B cell (primary cell): ENCODE measurements around the gene RAD51B. TPM values are rescaled to one million over a fixed set of nuclear protein-coding genes. Genes with fewer than 3 reads are reported as not detected.

Experiments
- ATAC-seq: fragments of 200-7000 bp; cut with Tn5 transposase; one replicate; pipeline ENCODE4 v1.10.0; 2021; ENCODE audit warnings: low read depth, mild to moderate bottlenecking, moderate number of reproducible peaks, moderate library complexity
- CTCF ChIA-PET: fragments of 350-600 bp; sonication (Branson Sonifier 250); formaldehyde crosslinking; loops from one replicate; lab custom pipeline; 2021; ENCODE audit warnings: antibody characterized with exemption, inconsistent platforms; lab: Charles Lee
- POLR2A ChIA-PET: fragments of 350-600 bp; sonication (Branson Sonifier 250); formaldehyde crosslinking; loops from one replicate; lab custom pipeline; 2021; ENCODE audit warnings: antibody characterized with exemption; lab: Charles Lee
- DNase-seq: peaks from one replicate; pipeline ENCODE4 v3.0.0; 2013
- H2AFZ ChIP-seq: 2 replicates; pipeline ENCODE4 v1.6.1; 2012; ENCODE audit warnings: mild to moderate bottlenecking, low read depth, low read length; ENCODE audit not compliant: insufficient read depth, poor library complexity, severe bottlenecking
- H3K27ac ChIP-seq, 2 donors: 1 replicate in 1 of 2; 2 replicates in 1 of 2; pipeline ENCODE4 v1.5.1; 2012 to 2013; ENCODE audit warnings: low read length in 2 of 2, mild to moderate bottlenecking in 2 of 2, moderate library complexity in 1 of 2
- H3K27me3 ChIP-seq, 4 experiments: fragments of 200-600 bp in 1 of 4; sonication (generic) in 1 of 4; replicated peaks in 1 of 4; 1 replicate in 2 of 4; 2 replicates in 2 of 4; pipeline versions ENCODE4 v1.6.1 to v1.7.0; 2013 to 2016; ENCODE audit warnings: low read length in 3 of 4, mild to moderate bottlenecking in 2 of 4, mixed read lengths in 1 of 4, moderate library complexity in 1 of 4; ENCODE audit not compliant: insufficient read depth in 4 of 4, control insufficient read depth in 3 of 4; ENCODE audit errors: control extremely low read depth in 1 of 4
- H3K36me3 ChIP-seq, 2 experiments: replicated peaks in 1 of 2; 1 replicate in 1 of 2; 2 replicates in 1 of 2; pipeline versions ENCODE4 v1.6.1 to v1.7.1; 2013; ENCODE audit warnings: low read length in 1 of 2; ENCODE audit not compliant: insufficient read depth in 2 of 2, control insufficient read depth in 1 of 2; ENCODE audit errors: control extremely low read depth in 1 of 2, extremely low read depth in 1 of 2
- H3K4me1 ChIP-seq, 2 donors: fragments of 200-600 bp in 1 of 2; sonication (generic) in 1 of 2; 1 replicate in 1 of 2; 2 replicates in 1 of 2; pipeline versions ENCODE4 v1.5.1 to v1.6.1; 2013 to 2017; ENCODE audit warnings: low read length in 2 of 2; ENCODE audit not compliant: control insufficient read depth in 2 of 2, insufficient read depth in 2 of 2
- H3K4me2 ChIP-seq: replicated peaks from 2 replicates; pipeline ENCODE3; 2012; ENCODE audit warnings: mild to moderate bottlenecking, low read depth, low read length; ENCODE audit not compliant: poor library complexity, severe bottlenecking
- H3K4me3 ChIP-seq, 5 experiments: fragments of 200-600 bp in 1 of 5; sonication (generic) in 1 of 5; 1 replicate in 3 of 5; 2 replicates in 2 of 5; pipeline versions ENCODE4 v1.5.1 to v1.7.0; 2011 to 2016; ENCODE audit warnings: low read length in 4 of 5, mild to moderate bottlenecking in 4 of 5, low read depth in 2 of 5, control low read depth in 1 of 5, moderate library complexity in 1 of 5; ENCODE audit not compliant: insufficient read depth in 1 of 5; ENCODE audit errors: control extremely low read depth in 1 of 5, extremely low read depth in 1 of 5
- H3K79me2 ChIP-seq: fragments of 200-600 bp; sonication (generic); one replicate; pipeline ENCODE4 v1.6.0; 2016; ENCODE audit warnings: low read length; ENCODE audit not compliant: control insufficient read depth, insufficient read depth
- H3K9ac ChIP-seq: fragments of 200-600 bp; sonication (generic); 2 replicates; pipeline ENCODE4 v1.6.1; 2017; ENCODE audit warnings: mild to moderate bottlenecking, low read length, moderate library complexity
- H3K9me3 ChIP-seq, 3 donors: one replicate each; pipeline versions ENCODE4 v1.6.1 to v1.7.1; 2013; ENCODE audit warnings: low read length in 2 of 3; ENCODE audit not compliant: control insufficient read depth in 2 of 3, insufficient read depth in 1 of 3; ENCODE audit errors: control extremely low read depth in 1 of 3
- H4K20me1 ChIP-seq: 2 replicates; pipeline ENCODE4 v1.6.0; 2012; ENCODE audit warnings: mild to moderate bottlenecking, low read length; ENCODE audit not compliant: insufficient read depth, control insufficient read depth, poor library complexity, severe bottlenecking
- H3K27ac Mint-ChIP-seq: one replicate; pipeline ENCODE4 v1.8.0; 2021; ENCODE audit warnings: mixed read lengths
- H3K27me3 Mint-ChIP-seq: one replicate; pipeline ENCODE4 v1.8.0; 2021; ENCODE audit warnings: mixed read lengths
- H3K4me1 Mint-ChIP-seq: one replicate; pipeline ENCODE4 v1.8.0; 2021; ENCODE audit warnings: mixed read lengths
- H3K4me3 Mint-ChIP-seq: one replicate; pipeline ENCODE4 v1.8.0; 2021; ENCODE audit warnings: mixed read lengths
- H3K9me3 Mint-ChIP-seq: one replicate; pipeline ENCODE4 v1.8.0; 2022; ENCODE audit warnings: mixed read lengths; ENCODE audit not compliant: insufficient read depth
- EZH2 ChIP-seq: IDR thresholded peaks from 2 replicates; pipeline ENCODE4 v1.6.1; 2012; ENCODE audit warnings: borderline replicate concordance, low read depth, mild to moderate bottlenecking, moderate library complexity, low read length; ENCODE audit not compliant: insufficient read depth, poor library complexity, severe bottlenecking
- WGBS: methylation state at CpG from one replicate; pipeline ENCODE4 v1.1.5; 2013; ENCODE audit warnings: missing lambda C conversion rate; ENCODE audit not compliant: insufficient coverage; 5-methylcytosine and 5-hydroxymethylcytosine counted together
- intact Hi-C: fragments of 100-400 bp; cut with micrococcal nuclease; formaldehyde crosslinking; loops from one replicate; pipeline ENCODE4 v1.10.0; 2022
- polyA plus RNA-seq: library from polyadenylated mRNA; depleted of rRNA; stranded (reverse); fragments of >200 nt; gene quantifications from 2 replicates; pipeline ENCODE4 v1.2.3, GENCODE V29; 2012
- total RNA-seq, 2 donors: library from RNA; stranded (reverse); fragments of 120-200 nt in 1 of 2; gene quantifications; 1 replicate in 1 of 2; 2 replicates in 1 of 2; pipeline versions ENCODE4 v1.2.3 to v1.2.4, GENCODE V29; 2013 to 2022
- TF ChIP-seq, protein P1 (sequence below): fragments of 200-600 bp; IDR thresholded peaks from one replicate; pipeline ENCODE4 v1.8.0; 2022; ENCODE audit warnings: antibody characterized with exemption, mild to moderate bottlenecking

RAD51B gene
- total and polyA plus RNA-seq, 2 donors (not counting 1 experiment from before 2014, with no cell fraction given), result 6.5 to 60.6 TPM

DNA sequence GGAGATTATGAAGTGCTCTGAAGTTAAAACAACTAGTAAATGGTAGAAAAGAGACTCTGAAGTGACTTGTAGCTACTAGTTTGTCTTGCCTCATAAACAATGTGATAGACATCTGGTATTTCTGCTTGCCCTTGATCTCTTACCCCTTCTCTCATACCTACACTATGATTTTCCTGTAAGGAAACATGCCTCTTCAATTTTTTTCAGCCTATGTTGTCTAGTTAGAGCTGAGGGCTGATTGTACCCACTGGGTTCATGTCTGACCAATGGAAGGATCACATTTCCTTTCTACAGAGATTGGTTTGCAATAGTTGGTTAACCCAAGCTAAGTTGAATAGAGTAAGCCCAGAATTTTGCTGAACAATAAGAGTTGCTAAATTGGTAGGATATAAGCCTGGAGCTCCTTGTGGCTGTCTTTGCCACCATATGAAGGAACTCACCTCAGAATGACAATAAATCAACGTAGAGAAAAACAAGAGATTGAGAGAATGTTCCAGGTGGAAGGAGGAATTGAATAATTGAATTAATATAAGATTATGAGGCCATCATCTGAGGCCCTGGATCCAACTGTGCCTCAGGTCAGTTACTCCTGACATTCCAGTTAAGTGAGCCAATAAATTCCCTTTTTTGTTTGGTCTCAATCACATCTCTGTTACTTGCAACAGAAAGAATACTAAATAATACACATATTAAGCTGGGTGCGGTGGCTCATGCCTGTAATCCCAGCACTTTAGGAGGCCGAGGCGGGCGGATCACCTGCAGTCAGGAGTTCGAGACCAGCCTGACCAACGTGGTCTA, 626.9 kb downstream of the RAD51B start:
- no peak overlapping the region for H3K4me3 Mint-ChIP-seq
- no peak overlapping the region for H3K27ac Mint-ChIP-seq

More for the DNA sequence above, 626.9 kb downstream of the RAD51B start:
- H2AFZ ChIP-seq, result no peak overlapping the region
- POLR2A ChIA-PET, result no interaction called here
- ATAC-seq (no peak), DNase-seq (no peak)
- Mint-ChIP-seq H3K4me1 (peaks cover 20% of the 10 kb centered on the region), H3K27me3 (no peaks in the 10 kb centered on the region), H3K9me3 (no peaks in the 10 kb centered on the region)
- WGBS, result 91% methylated on average over 6 of the region's 7 CpGs
- H3K79me2 ChIP-seq, result no peaks in the 10 kb centered on the region
- H3K27ac ChIP-seq, result no peak overlapping the region
- TF ChIP-seq, protein P1, sequence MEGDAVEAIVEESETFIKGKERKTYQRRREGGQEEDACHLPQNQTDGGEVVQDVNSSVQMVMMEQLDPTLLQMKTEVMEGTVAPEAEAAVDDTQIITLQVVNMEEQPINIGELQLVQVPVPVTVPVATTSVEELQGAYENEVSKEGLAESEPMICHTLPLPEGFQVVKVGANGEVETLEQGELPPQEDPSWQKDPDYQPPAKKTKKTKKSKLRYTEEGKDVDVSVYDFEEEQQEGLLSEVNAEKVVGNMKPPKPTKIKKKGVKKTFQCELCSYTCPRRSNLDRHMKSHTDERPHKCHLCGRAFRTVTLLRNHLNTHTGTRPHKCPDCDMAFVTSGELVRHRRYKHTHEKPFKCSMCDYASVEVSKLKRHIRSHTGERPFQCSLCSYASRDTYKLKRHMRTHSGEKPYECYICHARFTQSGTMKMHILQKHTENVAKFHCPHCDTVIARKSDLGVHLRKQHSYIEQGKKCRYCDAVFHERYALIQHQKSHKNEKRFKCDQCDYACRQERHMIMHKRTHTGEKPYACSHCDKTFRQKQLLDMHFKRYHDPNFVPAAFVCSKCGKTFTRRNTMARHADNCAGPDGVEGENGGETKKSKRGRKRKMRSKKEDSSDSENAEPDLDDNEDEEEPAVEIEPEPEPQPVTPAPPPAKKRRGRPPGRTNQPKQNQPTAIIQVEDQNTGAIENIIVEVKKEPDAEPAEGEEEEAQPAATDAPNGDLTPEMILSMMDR, result no peak
- no peak for TF ChIP-seq EZH2
- intact Hi-C loops, result no loop called here
- H3K27me3 ChIP-seq, result no peaks in the 10 kb centered on the region
- H3K36me3 ChIP-seq, result no peaks in the 10 kb centered on the region
- H3K4me2 ChIP-seq, result no peak overlapping the region
- no peak overlapping the region for H3K4me3 ChIP-seq
- no peak overlapping the region for H3K9ac ChIP-seq
- H3K4me1 ChIP-seq, result peaks cover 6 to 7% of the 10 kb centered on the region in 2 donors
- no peaks in the 10 kb centered on the region for H4K20me1 ChIP-seq
- CTCF ChIA-PET, result interaction anchor here (0.9 kb wide), 1 partner anchor 398 kb away, joined by 3 read pairs; no protein-coding TSS in a partner anchor
- no peaks in the 10 kb centered on the region for H3K9me3 ChIP-seq
